Natural killer cell (primary cell): ENCODE results near the gene ZNF580. TPM values are rescaled to one million over a fixed set of nuclear protein-coding genes. Genes with fewer than 3 reads are reported as not detected.

Experiments
- ATAC-seq, 3 donors: fragments of 150-1000 bp in 2 of 3; fragments of 200-7000 bp in 1 of 3; cut with Tn5 transposase; 1 replicate in 1 of 3; 2 replicates in 2 of 3; pipeline ENCODE4 v1.10.0; 2021; ENCODE audit warnings: mild to moderate bottlenecking in 2 of 3, moderate library complexity in 2 of 3
- DNase-seq, 2 donors: peaks; one replicate each; pipeline versions ENCODE4 v3.0.0 to v3.0.0-alpha.2; 2013 to 2021; ENCODE audit warnings: mixed read lengths in 1 of 2
- H3K27ac ChIP-seq: one replicate; pipeline ENCODE4 v1.5.1; 2013; ENCODE audit warnings: mild to moderate bottlenecking, low read length
- H3K27me3 ChIP-seq: one replicate; pipeline ENCODE4 v1.6.1; 2013; ENCODE audit warnings: low read length; ENCODE audit not compliant: control insufficient read depth, insufficient read depth
- H3K36me3 ChIP-seq: one replicate; pipeline ENCODE4 v1.6.1; 2013; ENCODE audit warnings: low read length; ENCODE audit not compliant: control insufficient read depth, insufficient read depth
- H3K4me1 ChIP-seq: one replicate; pipeline ENCODE4 v1.6.1; 2013; ENCODE audit warnings: low read length; ENCODE audit not compliant: control insufficient read depth, insufficient read depth
- H3K4me3 ChIP-seq: one replicate; pipeline ENCODE4 v1.5.1; 2013; ENCODE audit warnings: low read length
- H3K9me3 ChIP-seq: one replicate; pipeline ENCODE4 v1.6.1; 2013; ENCODE audit warnings: low read length; ENCODE audit not compliant: control insufficient read depth, insufficient read depth
- H3K27ac Mint-ChIP-seq, 2 donors: one replicate each; pipeline ENCODE4 v1.8.0; 2022; ENCODE audit warnings: mild to moderate bottlenecking in 2 of 2, mixed read lengths in 2 of 2, moderate library complexity in 1 of 2
- H3K27me3 Mint-ChIP-seq, 2 donors: one replicate each; pipeline ENCODE4 v1.8.0; 2022; ENCODE audit warnings: low read depth in 2 of 2, mixed read lengths in 2 of 2
- H3K36me3 Mint-ChIP-seq: one replicate; pipeline ENCODE4 v1.8.0; 2022; ENCODE audit warnings: mixed read lengths
- H3K4me1 Mint-ChIP-seq, 2 donors: one replicate each; pipeline ENCODE4 v1.8.0; 2022; ENCODE audit warnings: mixed read lengths in 2 of 2
- H3K4me3 Mint-ChIP-seq: one replicate; pipeline ENCODE4 v1.8.0; 2022; ENCODE audit warnings: mild to moderate bottlenecking, moderate library complexity, mixed read lengths
- H3K9me3 Mint-ChIP-seq, 2 donors: one replicate each; pipeline ENCODE4 v1.8.0; 2022; ENCODE audit warnings: mixed read lengths in 2 of 2
- WGBS: methylation state at CpG from one replicate; pipeline ENCODE4 v1.1.7; 2013; ENCODE audit warnings: missing lambda C conversion rate; ENCODE audit not compliant: insufficient coverage; 5-methylcytosine and 5-hydroxymethylcytosine counted together
- intact Hi-C: fragments of 100-400 bp; cut with micrococcal nuclease; formaldehyde crosslinking; loops from one replicate; pipeline ENCODE4 v1.14.2; 2022
- total RNA-seq, 4 donors: library from RNA; stranded (reverse); fragments of 120-200 nt in 1 of 4; gene quantifications; one replicate each; pipeline versions ENCODE4 v1.2.3 to v1.2.4, GENCODE V29; 2013 to 2022
- TF ChIP-seq, protein P1 (sequence below): fragments of 200-600 bp; IDR thresholded peaks from one replicate; pipeline ENCODE4 v1.8.0; 2022; ENCODE audit warnings: antibody characterized with exemption

ZNF580 gene
- total RNA-seq, 3 donors from 2014 or later (not counting 1 experiment from before 2014, with no cell fraction given), result 38.0 to 46.0 (median 40.0) TPM

DNA sequence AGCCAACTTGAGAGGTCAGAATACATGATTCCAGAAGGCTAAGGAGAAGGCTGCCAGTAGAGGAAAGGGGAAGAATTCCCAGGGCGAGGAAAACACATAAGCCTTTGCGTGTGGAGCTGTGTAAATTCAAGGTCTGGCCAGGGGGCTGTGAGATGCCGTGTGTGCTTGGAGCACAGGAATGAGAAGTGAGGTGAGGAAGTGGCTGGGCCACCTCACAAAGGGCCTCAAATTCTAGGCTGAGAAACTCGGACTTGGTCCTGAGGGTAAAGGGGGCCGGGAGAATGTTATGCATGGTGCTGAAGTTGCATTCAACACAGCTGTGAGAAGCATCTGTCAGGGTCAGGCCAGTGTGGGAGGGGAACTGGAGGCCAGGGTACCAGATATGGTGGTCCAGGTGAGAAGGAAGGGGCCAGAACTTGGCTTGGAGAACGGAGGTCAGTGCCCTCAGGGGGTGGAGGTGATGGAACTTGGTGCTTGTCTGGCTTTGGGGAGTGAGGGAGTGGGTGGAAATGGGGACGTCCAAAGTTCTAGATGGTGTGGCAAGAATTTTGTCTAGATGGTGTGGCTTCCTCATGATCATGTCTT is 4.9 kb upstream of the ZNF580 start:
- no peaks in the 10 kb centered on the region for H3K27me3 Mint-ChIP-seq
- no peaks in the 10 kb centered on the region for H3K9me3 ChIP-seq
- H3K36me3 Mint-ChIP-seq, result no peaks in the 10 kb centered on the region
- intact Hi-C loops, result loop anchor here (1.0 to 10.0 kb wide), 2 partner anchors 18 to 169 kb away; no protein-coding TSS in a partner anchor
- no peaks in the 10 kb centered on the region for H3K27me3 ChIP-seq
- H3K4me3 Mint-ChIP-seq, result peak overlapping the region; percentile 100
- 66% methylated on average over 7 of the region's 7 CpGs for WGBS
- H3K4me1 Mint-ChIP-seq, result peaks cover 47 to 58% of the 10 kb centered on the region in 2 donors
- ATAC-seq (no peak), DNase-seq (no peak)
- peak overlapping the region; percentile 71 for H3K4me3 ChIP-seq
- H3K9me3 Mint-ChIP-seq, result no peaks in the 10 kb centered on the region
- H3K27ac Mint-ChIP-seq, result peak overlapping the region; percentile 100
- TF ChIP-seq, protein P1, sequence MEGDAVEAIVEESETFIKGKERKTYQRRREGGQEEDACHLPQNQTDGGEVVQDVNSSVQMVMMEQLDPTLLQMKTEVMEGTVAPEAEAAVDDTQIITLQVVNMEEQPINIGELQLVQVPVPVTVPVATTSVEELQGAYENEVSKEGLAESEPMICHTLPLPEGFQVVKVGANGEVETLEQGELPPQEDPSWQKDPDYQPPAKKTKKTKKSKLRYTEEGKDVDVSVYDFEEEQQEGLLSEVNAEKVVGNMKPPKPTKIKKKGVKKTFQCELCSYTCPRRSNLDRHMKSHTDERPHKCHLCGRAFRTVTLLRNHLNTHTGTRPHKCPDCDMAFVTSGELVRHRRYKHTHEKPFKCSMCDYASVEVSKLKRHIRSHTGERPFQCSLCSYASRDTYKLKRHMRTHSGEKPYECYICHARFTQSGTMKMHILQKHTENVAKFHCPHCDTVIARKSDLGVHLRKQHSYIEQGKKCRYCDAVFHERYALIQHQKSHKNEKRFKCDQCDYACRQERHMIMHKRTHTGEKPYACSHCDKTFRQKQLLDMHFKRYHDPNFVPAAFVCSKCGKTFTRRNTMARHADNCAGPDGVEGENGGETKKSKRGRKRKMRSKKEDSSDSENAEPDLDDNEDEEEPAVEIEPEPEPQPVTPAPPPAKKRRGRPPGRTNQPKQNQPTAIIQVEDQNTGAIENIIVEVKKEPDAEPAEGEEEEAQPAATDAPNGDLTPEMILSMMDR, result no peak
- peaks cover 62% of the 10 kb centered on the region for H3K4me1 ChIP-seq
- no peaks in the 10 kb centered on the region for H3K36me3 ChIP-seq
- H3K27ac ChIP-seq, result peak overlapping the region; percentile 94

DNA sequence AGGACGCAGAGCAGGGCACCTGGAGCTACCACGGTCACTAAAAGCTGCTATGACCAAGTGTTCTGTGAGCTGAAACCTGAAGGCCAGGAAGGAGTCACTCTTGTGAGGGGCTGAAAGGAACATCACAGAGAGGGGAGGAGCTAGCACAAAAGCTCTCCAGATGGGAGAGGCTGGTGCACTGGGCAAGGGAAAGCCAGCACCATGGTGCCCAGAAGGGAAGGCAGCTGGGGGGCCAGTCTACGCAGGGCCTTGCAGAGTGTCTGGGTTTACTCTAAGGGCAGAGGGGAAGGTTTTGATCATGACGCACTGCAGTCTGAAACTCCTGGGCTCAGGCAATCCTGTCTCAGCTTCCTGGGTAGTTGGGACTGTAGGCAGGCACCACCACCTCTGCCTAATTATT is 4.1 kb upstream of the ZNF580 start:
- Mint-ChIP-seq H3K4me3 (peak overlapping the region; percentile 100), H3K4me1 (peaks cover 51 to 61% of the 10 kb centered on the region in 2 donors), H3K27ac (peak overlapping the region; percentile 100), H3K9me3 (no peaks in the 10 kb centered on the region), H3K27me3 (no peaks in the 10 kb centered on the region), H3K36me3 (no peaks in the 10 kb centered on the region)
- H3K4me1 ChIP-seq, result peaks cover 66% of the 10 kb centered on the region
- no peak overlapping the region for H3K27ac ChIP-seq
- no peak overlapping the region for H3K4me3 ChIP-seq
- TF ChIP-seq, protein P1, result no peak
- DNase-seq (no peak), ATAC-seq (no peak)
- no peaks in the 10 kb centered on the region for H3K36me3 ChIP-seq
- WGBS, result 91% methylated on average over 4 of the region's 4 CpGs
- intact Hi-C loops, result loop anchor here (10.0 kb wide), 1 partner anchor 168 kb away; no protein-coding TSS in a partner anchor
- H3K9me3 ChIP-seq, result no peaks in the 10 kb centered on the region
- H3K27me3 ChIP-seq, result no peaks in the 10 kb centered on the region

DNA sequence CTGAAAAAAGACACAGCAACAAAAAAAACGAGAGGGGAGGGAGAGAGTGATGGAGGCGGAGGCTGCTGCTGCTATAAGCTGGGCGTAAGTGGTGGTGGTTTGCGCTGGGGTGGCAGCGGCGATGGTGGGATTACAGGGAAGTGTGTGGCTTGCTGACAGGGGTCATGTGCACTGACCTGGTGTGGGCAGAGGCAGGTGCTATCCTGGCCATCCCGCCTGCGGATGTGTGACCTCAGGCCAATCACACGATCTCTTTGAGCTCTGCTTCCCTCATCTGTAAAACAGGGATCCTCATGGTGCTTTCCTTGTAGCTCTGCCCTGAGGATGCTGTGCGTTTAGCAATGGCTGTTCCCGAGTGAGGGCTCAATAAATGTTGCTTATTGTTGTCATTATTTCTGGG is 3.3 kb upstream of the ZNF580 start:
- no peaks in the 10 kb centered on the region for H3K36me3 ChIP-seq
- intact Hi-C loops, result loop anchor here (10.0 kb wide), 1 partner anchor 167 kb away; no protein-coding TSS in a partner anchor
- no peaks in the 10 kb centered on the region for H3K27me3 ChIP-seq
- H3K9me3 ChIP-seq, result no peaks in the 10 kb centered on the region
- no peak overlapping the region for H3K27ac ChIP-seq
- H3K4me1 Mint-ChIP-seq, result peaks cover 52 to 61% of the 10 kb centered on the region in 2 donors
- peak overlapping the region; percentile 62 for H3K4me3 Mint-ChIP-seq
- TF ChIP-seq, protein P1, result no peak
- ATAC-seq (no peak), DNase-seq (no peak)
- no peaks in the 10 kb centered on the region for H3K9me3 Mint-ChIP-seq
- no peaks in the 10 kb centered on the region for H3K27me3 Mint-ChIP-seq
- no peaks in the 10 kb centered on the region for H3K36me3 Mint-ChIP-seq
- H3K4me1 ChIP-seq, result peaks cover 68% of the 10 kb centered on the region
- no peak overlapping the region for H3K4me3 ChIP-seq
- peak overlapping the region; percentile 100 for H3K27ac Mint-ChIP-seq
- 80% methylated on average over 11 of the region's 11 CpGs for WGBS
